Effector memory CD4-positive, alpha-beta T cell (primary cell): ENCODE measurements around the gene LTF.

Experiments used
- DNase-seq, 3 donors: peaks; one replicate each; pipeline ENCODE4 v3.0.0-alpha.2; 2020
- H3K27ac ChIP-seq: 2 replicates; pipeline ENCODE4 v1.7.0; 2013; ENCODE audit warnings: mild to moderate bottlenecking, low read length, moderate library complexity; ENCODE audit not compliant: insufficient read depth, poor library complexity, severe bottlenecking
- H3K27me3 ChIP-seq: replicated peaks from 2 replicates; pipeline ENCODE4 v1.7.0; 2013; ENCODE audit warnings: mild to moderate bottlenecking, low read length; ENCODE audit not compliant: insufficient read depth, control insufficient read depth, poor library complexity, severe bottlenecking
- H3K36me3 ChIP-seq: 2 replicates; pipeline ENCODE4 v1.7.0; 2013; ENCODE audit warnings: mild to moderate bottlenecking, low read length, moderate library complexity; ENCODE audit not compliant: control insufficient read depth, insufficient read depth
- H3K4me1 ChIP-seq: 2 replicates; pipeline ENCODE4 v1.7.0; 2013; ENCODE audit warnings: low read length, mild to moderate bottlenecking; ENCODE audit not compliant: control insufficient read depth, insufficient read depth, poor library complexity, severe bottlenecking
- H3K4me3 ChIP-seq: 2 replicates; pipeline ENCODE4 v1.7.0; 2013; ENCODE audit warnings: low read length, low read depth, mild to moderate bottlenecking; ENCODE audit not compliant: insufficient read depth, poor library complexity, severe bottlenecking
- H3K9me3 ChIP-seq: 2 replicates; pipeline ENCODE4 v1.7.0; 2013; ENCODE audit warnings: mild to moderate bottlenecking, low read length, moderate library complexity; ENCODE audit not compliant: control insufficient read depth

LTF gene

GRCh38 chr3:46386205-46386604, 78.5 kb downstream of the LTF start:
- H3K36me3 ChIP-seq, result no peaks in the 10 kb centered on the region
- no peak for DNase-seq
- no peak overlapping the region for H3K27ac ChIP-seq
- no peaks in the 10 kb centered on the region for H3K27me3 ChIP-seq
- H3K4me1 ChIP-seq, result no peaks in the 10 kb centered on the region
- no peaks in the 10 kb centered on the region for H3K9me3 ChIP-seq
- H3K4me3 ChIP-seq, result no peak overlapping the region
